HEK293T (cell line): ENCODE data around the gene SRBD1.

ENCODE experiments used
- ARNT ChIP-seq: fragments of 450-650 bp; IDR thresholded peaks from 2 replicates; pipeline ENCODE4 v1.6.1; 2017; ENCODE audit warnings: mild to moderate bottlenecking
- BHLHE40 ChIP-seq: fragments of 450-650 bp; IDR thresholded peaks from 2 replicates; pipeline ENCODE4 v1.6.1; 2016; ENCODE audit warnings: mild to moderate bottlenecking, moderate library complexity, borderline replicate concordance
- CTBP1 ChIP-seq: fragments of 450-650 bp; IDR thresholded peaks from 2 replicates; pipeline ENCODE4 v1.6.1; 2016; ENCODE audit warnings: borderline replicate concordance
- ELF4 ChIP-seq: fragments of 450-650 bp; IDR thresholded peaks from 2 replicates; pipeline ENCODE4 v1.6.1; 2017; ENCODE audit warnings: antibody characterized with exemption
- FOXA1 ChIP-seq: fragments of 450-650 bp; IDR thresholded peaks from 2 replicates; pipeline ENCODE4 v1.6.1; 2016; ENCODE audit warnings: mild to moderate bottlenecking
- FOXK2 ChIP-seq: fragments of 450-650 bp; IDR thresholded peaks from 2 replicates; pipeline ENCODE4 v1.6.1; 2016; ENCODE audit warnings: mild to moderate bottlenecking
- FOXM1 ChIP-seq: fragments of 450-650 bp; IDR thresholded peaks from 2 replicates; pipeline ENCODE4 v1.6.1; 2017; ENCODE audit warnings: mild to moderate bottlenecking, borderline replicate concordance
- L3MBTL2 ChIP-seq: fragments of 450-650 bp; conservative IDR thresholded peaks from 2 replicates; pipeline ENCODE4 v1.6.1; 2016; ENCODE audit warnings: mild to moderate bottlenecking
- NFRKB ChIP-seq: fragments of 450-650 bp; IDR thresholded peaks from 2 replicates; pipeline ENCODE4 v1.6.1; 2016; ENCODE audit warnings: mild to moderate bottlenecking, moderate library complexity
- SP1 ChIP-seq: fragments of 450-650 bp; IDR thresholded peaks from 2 replicates; pipeline ENCODE4 v1.6.1; 2017
- SUZ12 ChIP-seq: fragments of 450-650 bp; IDR thresholded peaks from 2 replicates; pipeline ENCODE4 v1.6.1; 2016; ENCODE audit warnings: mild to moderate bottlenecking
- TARDBP ChIP-seq: fragments of 450-650 bp; IDR thresholded peaks from 2 replicates; pipeline ENCODE4 v1.6.1; 2016
- TF ChIP-seq, protein P1 (sequence below): fragments of 450-650 bp; IDR thresholded peaks from 2 replicates; pipeline ENCODE4 v1.6.1; 2016

DNA sequence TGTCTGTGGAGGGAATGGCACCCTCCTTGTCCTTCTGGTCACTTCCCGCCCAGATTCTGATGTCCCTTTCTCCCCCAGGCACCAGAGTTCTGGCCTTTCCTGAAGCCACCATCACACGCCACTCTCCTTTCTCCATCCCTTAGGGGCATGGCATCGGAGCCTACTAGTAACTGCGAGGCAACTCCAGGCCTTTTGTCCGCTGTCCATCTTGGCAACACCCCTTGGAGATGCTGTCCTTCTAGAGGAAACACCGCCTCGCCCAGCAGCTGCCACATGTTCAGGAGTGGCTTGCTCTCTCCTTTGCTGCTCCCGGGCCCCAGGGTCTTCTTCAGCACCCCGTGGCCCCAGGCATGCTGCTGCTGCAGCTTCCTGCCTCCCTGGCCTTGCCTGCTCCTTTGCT, 267.0 kb downstream of the SRBD1 start:
- no peak for TF ChIP-seq FOXA1
- no peak for TF ChIP-seq NFRKB
- TF ChIP-seq, protein P1, sequence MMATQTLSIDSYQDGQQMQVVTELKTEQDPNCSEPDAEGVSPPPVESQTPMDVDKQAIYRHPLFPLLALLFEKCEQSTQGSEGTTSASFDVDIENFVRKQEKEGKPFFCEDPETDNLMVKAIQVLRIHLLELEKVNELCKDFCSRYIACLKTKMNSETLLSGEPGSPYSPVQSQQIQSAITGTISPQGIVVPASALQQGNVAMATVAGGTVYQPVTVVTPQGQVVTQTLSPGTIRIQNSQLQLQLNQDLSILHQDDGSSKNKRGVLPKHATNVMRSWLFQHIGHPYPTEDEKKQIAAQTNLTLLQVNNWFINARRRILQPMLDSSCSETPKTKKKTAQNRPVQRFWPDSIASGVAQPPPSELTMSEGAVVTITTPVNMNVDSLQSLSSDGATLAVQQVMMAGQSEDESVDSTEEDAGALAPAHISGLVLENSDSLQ, result no peak
- no peak for TF ChIP-seq FOXM1
- TF ChIP-seq TARDBP, result no peak
- no peak for TF ChIP-seq SUZ12
- no peak for TF ChIP-seq ELF4
- TF ChIP-seq SP1, result no peak
- TF ChIP-seq CTBP1, result no peak
- no peak for TF ChIP-seq BHLHE40
- TF ChIP-seq ARNT, result no peak
- TF ChIP-seq L3MBTL2, result no peak
- no peak for TF ChIP-seq FOXK2
